K562 (cell line): ENCODE results near the gene SHFL. TPM values are rescaled to one million over a fixed set of nuclear protein-coding genes. Genes with fewer than 3 reads are reported as not detected.
A peak's percentile ranks its signal among the peaks of the same experiment; 100 is the strongest.

Source experiments
- ADNP ChIP-seq: fragments of 200-800 bp; sonication (Bioruptor generic); IDR thresholded peaks from 2 replicates; pipeline ENCODE4 v1.6.1; 2016; ENCODE audit warnings: missing genetic modification characterization, missing compliant biosample characterization
- BCOR ChIP-seq: fragments of 450-650 bp; IDR thresholded peaks from 2 replicates; pipeline ENCODE4 v1.6.1; 2016
- JUND ChIP-seq, 2 experiments: IDR thresholded peaks; 2 replicates in 1 of 2; 3 replicates in 1 of 2; pipeline ENCODE4 v1.6.1; 2011; ENCODE audit warnings: borderline replicate concordance in 2 of 2, low read depth in 2 of 2, low read length in 2 of 2, improper control_type of control experiment in 1 of 2, missing biosample characterization in 1 of 2, missing genetic modification characterization in 1 of 2, missing genetic modification reagents in 1 of 2
- MYNN ChIP-seq, 2 experiments: sonication (generic); formaldehyde crosslinking in 1 of 2; IDR thresholded peaks; 2 replicates each; pipeline versions ENCODE4 v1.5.0 to v1.6.1; 2016 to 2020; ENCODE audit warnings: antibody characterized with exemption in 1 of 2, missing genetic modification reagents in 1 of 2
- RUNX1 ChIP-seq: sonication (generic); IDR thresholded peaks from 2 replicates; pipeline ENCODE4 v1.6.1; 2016; ENCODE audit warnings: antibody characterized with exemption, low read depth
- SNRNP70 ChIP-seq: fragments of 200-400 bp; formaldehyde crosslinking; optimal IDR thresholded peaks from 2 replicates; pipeline ENCODE3; 2017; ENCODE audit warnings: low read depth, low read length
- TCFL5 ChIP-seq: fragments of 250-450 bp; sonication (Bioruptor Pico); conservative IDR thresholded peaks from 2 replicates; pipeline ENCODE4 v1.6.1; 2021; ENCODE audit warnings: mild to moderate bottlenecking, moderate library complexity, matching md5 sums
- ZBTB1 ChIP-seq: sonication (generic); formaldehyde crosslinking; IDR thresholded peaks from 2 replicates; pipeline ENCODE4 v1.8.1; 2023; ENCODE audit warnings: missing genetic modification reagents, low read depth, mild to moderate bottlenecking, borderline replicate concordance
- ZNF324 ChIP-seq: fragments of 250-450 bp; sonication (Bioruptor Pico); IDR thresholded peaks from 2 replicates; pipeline ENCODE4 v1.4.0; 2020; ENCODE audit warnings: mild to moderate bottlenecking
- polyA plus RNA-seq, 8 experiments: library from polyadenylated mRNA; depleted of rRNA in 4 of 8; stranded (reverse) in 5 of 8; unstranded in 3 of 8; fragments of >200 nt; fragmentation: Nextera tagmentation in 2 of 8; fragmentation: Illumina TruSeq in 1 of 8; extraction: Ambion mirVana in 2 of 8; extraction: Trizol in 1 of 8; gene quantifications; 2 replicates each; pipeline versions ENCODE4 v1.2.1 to v1.2.3, GENCODE V29; 2011 to 2014; ENCODE audit warnings: inconsistent platforms in 1 of 8, missing spikeins in 1 of 8
- total RNA-seq, 7 experiments: library from RNA; depleted of rRNA in 6 of 7; stranded (reverse); fragments of >200 nt in 6 of 7; fragmentation: Illumina TruSeq in 2 of 7; extraction: Trizol in 2 of 7; gene quantifications; 2 replicates each; pipeline versions ENCODE4 v1.2.1 to v1.2.3, GENCODE V29; 2011 to 2021; ENCODE audit warnings: low replicate concordance in 1 of 7
- TF ChIP-seq, protein P1 (sequence below): IDR thresholded peaks from 2 replicates; pipeline ENCODE4 v1.6.1; 2012; ENCODE audit warnings: low read depth, low read length, improper control_type of control experiment, borderline replicate concordance
- TF ChIP-seq, protein P2 (sequence below): sonication (generic); formaldehyde crosslinking; IDR thresholded peaks from 2 replicates; pipeline ENCODE4 v1.8.1; 2023; ENCODE audit warnings: mild to moderate bottlenecking, missing genetic modification reagents
- TF ChIP-seq, protein P3 (sequence below): fragments of 450-650 bp; IDR thresholded peaks from 2 replicates; pipeline ENCODE4 v1.6.1; 2018; ENCODE audit not compliant: partially characterized antibody
- TF ChIP-seq, protein P4 (sequence below): sonication (generic); IDR thresholded peaks from 2 replicates; pipeline ENCODE4 v1.6.1; 2016
- TF ChIP-seq, protein P5 (sequence below), 2 experiments: fragments of 450-650 bp; IDR thresholded peaks; 2 replicates each; pipeline ENCODE4 v1.6.1; 2016
- TF ChIP-seq, protein P6 (sequence below): fragments of 250-450 bp; sonication (Bioruptor Pico); IDR thresholded peaks from 2 replicates; pipeline ENCODE4 v1.8.0; 2022; ENCODE audit warnings: moderate library complexity, mild to moderate bottlenecking, inconsistent platforms

Gene SHFL
- total and polyA plus RNA-seq, 9 of the 15 experiments (the other 6 are each of a cell fraction or from before 2014, with no cell fraction given) = 1.5 to 25.7 (median 13.0) TPM

DNA sequence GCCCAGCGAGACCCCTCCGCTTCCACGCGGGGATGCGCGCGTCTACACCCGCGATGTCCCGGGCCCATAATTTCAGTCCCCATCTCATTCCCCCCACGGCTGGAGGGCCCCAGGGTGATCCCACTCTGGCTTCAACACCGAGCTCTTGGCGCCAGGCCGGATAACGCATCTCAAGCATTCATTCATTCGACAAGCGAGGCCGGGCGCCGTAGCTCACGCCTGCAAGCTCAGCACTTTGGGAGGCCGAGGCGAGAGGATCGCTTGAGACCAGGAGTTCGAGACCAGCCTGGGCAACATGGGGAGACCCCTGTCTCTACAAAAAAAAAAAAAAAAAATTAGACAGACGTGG lies 10.5 kb downstream of the SHFL start (continued):
- TF ChIP-seq, protein P1, sequence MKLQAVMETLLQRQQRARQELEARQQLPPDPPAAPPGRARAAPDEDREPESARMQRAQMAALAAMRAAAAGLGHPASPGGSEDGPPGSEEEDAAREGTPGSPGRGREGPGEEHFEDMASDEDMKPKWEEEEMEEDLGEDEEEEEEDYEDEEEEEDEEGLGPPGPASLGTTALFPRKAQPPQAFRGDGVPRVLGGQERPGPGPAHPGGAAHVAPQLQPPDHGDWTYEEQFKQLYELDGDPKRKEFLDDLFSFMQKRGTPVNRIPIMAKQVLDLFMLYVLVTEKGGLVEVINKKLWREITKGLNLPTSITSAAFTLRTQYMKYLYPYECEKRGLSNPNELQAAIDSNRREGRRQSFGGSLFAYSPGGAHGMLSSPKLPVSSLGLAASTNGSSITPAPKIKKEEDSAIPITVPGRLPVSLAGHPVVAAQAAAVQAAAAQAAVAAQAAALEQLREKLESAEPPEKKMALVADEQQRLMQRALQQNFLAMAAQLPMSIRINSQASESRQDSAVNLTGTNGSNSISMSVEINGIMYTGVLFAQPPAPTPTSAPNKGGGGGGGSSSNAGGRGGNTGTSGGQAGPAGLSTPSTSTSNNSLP = no peak
- TF ChIP-seq, protein P2, sequence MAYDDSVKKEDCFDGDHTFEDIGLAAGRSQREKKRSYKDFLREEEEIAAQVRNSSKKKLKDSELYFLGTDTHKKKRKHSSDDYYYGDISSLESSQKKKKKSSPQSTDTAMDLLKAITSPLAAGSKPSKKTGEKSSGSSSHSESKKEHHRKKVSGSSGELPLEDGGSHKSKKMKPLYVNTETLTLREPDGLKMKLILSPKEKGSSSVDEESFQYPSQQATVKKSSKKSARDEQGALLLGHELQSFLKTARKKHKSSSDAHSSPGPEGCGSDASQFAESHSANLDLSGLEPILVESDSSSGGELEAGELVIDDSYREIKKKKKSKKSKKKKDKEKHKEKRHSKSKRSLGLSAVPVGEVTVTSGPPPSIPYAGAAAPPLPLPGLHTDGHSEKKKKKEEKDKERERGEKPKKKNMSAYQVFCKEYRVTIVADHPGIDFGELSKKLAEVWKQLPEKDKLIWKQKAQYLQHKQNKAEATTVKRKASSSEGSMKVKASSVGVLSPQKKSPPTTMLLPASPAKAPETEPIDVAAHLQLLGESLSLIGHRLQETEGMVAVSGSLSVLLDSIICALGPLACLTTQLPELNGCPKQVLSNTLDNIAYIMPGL (CRISPR knock-in tag) = 0 out of 2 replicates have a peak, but pooled peaks have one; percentile 9
- TF ChIP-seq JUND (IDR thresholded peaks at IDR 0.05; ENCODE audit: borderline replicate concordance, low read depth, low read length) (no peak), JUND (tag; IDR thresholded peaks at IDR 0.05; ENCODE audit: borderline replicate concordance, low read depth, low read length) (no peak), ADNP (no peak), SNRNP70 (no peak), BCOR (no peak), ZBTB1 (CRISPR knock-in tag) (no peak), RUNX1 (no peak), TCFL5 (CRISPR knock-in tag) (no peak), ZNF324 (CRISPR knock-in tag) (no peak), MYNN (IDR thresholded peaks at IDR 0.05) (no peak), MYNN (CRISPR knock-in tag; IDR thresholded peaks at IDR 0.05) (no peak)
- TF ChIP-seq, protein P3, sequence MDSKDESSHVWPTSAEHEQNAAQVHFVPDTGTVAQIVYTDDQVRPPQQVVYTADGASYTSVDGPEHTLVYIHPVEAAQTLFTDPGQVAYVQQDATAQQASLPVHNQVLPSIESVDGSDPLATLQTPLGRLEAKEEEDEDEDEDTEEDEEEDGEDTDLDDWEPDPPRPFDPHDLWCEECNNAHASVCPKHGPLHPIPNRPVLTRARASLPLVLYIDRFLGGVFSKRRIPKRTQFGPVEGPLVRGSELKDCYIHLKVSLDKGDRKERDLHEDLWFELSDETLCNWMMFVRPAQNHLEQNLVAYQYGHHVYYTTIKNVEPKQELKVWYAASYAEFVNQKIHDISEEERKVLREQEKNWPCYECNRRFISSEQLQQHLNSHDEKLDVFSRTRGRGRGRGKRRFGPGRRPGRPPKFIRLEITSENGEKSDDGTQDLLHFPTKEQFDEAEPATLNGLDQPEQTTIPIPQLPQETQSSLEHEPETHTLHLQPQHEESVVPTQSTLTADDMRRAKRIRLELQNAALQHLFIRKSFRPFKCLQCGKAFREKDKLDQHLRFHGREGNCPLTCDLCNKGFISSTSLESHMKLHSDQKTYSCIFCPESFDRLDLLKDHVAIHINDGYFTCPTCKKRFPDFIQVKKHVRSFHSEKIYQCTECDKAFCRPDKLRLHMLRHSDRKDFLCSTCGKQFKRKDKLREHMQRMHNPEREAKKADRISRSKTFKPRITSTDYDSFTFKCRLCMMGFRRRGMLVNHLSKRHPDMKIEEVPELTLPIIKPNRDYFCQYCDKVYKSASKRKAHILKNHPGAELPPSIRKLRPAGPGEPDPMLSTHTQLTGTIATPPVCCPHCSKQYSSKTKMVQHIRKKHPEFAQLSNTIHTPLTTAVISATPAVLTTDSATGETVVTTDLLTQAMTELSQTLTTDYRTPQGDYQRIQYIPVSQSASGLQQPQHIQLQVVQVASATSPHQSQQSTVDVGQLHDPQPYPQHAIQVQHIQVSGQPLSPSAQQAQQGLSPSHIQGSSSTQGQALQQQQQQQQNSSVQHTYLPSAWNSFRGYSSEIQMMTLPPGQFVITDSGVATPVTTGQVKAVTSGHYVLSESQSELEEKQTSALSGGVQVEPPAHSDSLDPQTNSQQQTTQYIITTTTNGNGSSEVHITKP = no peak
- TF ChIP-seq, protein P4, sequence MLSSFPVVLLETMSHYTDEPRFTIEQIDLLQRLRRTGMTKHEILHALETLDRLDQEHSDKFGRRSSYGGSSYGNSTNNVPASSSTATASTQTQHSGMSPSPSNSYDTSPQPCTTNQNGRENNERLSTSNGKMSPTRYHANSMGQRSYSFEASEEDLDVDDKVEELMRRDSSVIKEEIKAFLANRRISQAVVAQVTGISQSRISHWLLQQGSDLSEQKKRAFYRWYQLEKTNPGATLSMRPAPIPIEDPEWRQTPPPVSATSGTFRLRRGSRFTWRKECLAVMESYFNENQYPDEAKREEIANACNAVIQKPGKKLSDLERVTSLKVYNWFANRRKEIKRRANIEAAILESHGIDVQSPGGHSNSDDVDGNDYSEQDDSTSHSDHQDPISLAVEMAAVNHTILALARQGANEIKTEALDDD = no peak
- TF ChIP-seq, protein P5, sequence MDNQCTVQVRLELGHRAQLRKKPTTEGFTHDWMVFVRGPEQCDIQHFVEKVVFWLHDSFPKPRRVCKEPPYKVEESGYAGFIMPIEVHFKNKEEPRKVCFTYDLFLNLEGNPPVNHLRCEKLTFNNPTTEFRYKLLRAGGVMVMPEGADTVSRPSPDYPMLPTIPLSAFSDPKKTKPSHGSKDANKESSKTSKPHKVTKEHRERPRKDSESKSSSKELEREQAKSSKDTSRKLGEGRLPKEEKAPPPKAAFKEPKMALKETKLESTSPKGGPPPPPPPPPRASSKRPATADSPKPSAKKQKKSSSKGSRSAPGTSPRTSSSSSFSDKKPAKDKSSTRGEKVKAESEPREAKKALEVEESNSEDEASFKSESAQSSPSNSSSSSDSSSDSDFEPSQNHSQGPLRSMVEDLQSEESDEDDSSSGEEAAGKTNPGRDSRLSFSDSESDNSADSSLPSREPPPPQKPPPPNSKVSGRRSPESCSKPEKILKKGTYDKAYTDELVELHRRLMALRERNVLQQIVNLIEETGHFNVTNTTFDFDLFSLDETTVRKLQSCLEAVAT (IDR thresholded peaks at IDR 0.05) = peak in 1 of 2 experiments; percentile 75; a peak in 1 of 4 replicates
- TF ChIP-seq, protein P6, sequence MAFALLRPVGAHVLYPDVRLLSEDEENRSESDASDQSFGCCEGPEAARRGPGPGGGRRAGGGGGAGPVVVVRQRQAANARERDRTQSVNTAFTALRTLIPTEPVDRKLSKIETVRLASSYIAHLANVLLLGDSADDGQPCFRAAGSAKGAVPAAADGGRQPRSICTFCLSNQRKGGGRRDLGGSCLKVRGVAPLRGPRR (CRISPR knock-in tag) = no peak
